HG02798 (cell line): ENCODE data around the gene GPAT2.
"Not testable (repeated sequence)": the region's sequence is repeated elsewhere in the genome, so short reads cannot be mapped to it uniquely, and the experiment has no call there.

ENCODE experiments used
- ATAC-seq: cut with Tn5 transposase; IDR thresholded peaks from one replicate; pipeline ENCODE4 v1.9.1; 2021; ENCODE audit warnings: mild to moderate bottlenecking; ENCODE audit not compliant: unreplicated experiment, poor library complexity

Gene GPAT2, protein sequence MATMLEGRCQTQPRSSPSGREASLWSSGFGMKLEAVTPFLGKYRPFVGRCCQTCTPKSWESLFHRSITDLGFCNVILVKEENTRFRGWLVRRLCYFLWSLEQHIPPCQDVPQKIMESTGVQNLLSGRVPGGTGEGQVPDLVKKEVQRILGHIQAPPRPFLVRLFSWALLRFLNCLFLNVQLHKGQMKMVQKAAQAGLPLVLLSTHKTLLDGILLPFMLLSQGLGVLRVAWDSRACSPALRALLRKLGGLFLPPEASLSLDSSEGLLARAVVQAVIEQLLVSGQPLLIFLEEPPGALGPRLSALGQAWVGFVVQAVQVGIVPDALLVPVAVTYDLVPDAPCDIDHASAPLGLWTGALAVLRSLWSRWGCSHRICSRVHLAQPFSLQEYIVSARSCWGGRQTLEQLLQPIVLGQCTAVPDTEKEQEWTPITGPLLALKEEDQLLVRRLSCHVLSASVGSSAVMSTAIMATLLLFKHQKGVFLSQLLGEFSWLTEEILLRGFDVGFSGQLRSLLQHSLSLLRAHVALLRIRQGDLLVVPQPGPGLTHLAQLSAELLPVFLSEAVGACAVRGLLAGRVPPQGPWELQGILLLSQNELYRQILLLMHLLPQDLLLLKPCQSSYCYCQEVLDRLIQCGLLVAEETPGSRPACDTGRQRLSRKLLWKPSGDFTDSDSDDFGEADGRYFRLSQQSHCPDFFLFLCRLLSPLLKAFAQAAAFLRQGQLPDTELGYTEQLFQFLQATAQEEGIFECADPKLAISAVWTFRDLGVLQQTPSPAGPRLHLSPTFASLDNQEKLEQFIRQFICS

DNA sequence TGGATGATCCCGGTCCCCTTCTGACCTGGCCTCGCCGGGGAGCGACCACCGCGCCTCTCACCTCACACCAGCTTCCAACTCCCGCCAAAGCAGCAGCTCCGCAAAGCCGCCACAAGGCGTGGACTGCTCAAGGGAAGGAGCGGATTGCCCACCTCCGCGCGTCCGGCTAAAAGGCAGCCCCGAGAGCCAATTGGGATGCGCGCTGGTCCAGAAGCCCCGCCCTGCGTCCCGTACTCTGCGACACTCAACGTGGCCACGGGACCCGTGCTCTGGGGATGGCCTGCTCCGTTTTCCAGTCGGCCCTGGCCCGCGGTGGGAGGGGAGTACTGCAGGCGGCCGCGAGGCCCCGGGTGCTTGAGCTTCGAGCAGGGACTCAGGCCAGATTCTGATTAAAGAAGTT is at the start of gene GPAT2:
GPAT2 (minus strand) TSS at position 125 of the 400 bp plus-strand sequence. CDS start 2,557 bp downstream, outside the sequence.
- not testable (repeated sequence) for ATAC-seq

DNA sequence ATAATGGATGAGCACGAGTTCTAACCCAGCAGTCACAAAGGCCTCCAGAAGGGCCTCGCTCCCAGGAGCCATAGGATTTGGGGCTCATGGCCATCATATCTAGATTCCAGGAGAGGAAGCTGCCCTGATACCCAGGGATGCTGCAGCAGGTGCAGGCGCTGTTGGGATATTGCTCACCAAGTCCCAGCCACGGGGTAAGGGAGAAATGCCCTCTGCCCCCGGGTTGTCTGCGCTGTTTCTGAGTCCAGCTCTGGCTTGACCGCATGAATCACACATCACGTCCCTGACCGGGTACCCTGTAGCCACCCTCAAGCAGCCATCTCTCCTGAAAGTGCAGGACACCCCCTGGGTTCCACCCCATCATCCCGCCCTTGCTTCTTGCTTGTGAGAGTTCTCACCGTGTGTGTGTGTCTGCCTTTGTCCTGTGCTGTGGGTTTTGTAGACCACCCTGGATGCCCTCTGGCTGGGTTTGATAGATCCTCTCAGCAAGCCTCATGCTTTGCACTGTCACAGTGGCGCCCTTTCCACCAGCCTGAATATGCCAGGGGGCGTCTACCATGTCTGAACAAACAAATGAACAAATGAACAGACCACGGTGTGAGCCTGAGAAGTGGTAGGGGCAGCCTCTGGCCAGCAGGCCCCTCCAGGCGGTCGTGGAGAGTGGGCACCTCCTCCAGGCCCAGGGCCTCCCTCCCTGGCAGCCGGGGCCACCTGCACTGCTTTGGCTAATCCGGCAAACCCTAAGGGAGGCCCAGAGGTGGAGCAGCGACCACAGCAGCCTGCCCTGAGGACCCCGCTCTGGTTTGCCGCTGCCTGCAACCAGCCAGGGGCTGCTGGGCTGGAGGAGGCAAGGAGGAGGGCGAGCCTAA is 49.5 kb upstream of the GPAT2 start:
- ATAC-seq, result no peak

DNA sequence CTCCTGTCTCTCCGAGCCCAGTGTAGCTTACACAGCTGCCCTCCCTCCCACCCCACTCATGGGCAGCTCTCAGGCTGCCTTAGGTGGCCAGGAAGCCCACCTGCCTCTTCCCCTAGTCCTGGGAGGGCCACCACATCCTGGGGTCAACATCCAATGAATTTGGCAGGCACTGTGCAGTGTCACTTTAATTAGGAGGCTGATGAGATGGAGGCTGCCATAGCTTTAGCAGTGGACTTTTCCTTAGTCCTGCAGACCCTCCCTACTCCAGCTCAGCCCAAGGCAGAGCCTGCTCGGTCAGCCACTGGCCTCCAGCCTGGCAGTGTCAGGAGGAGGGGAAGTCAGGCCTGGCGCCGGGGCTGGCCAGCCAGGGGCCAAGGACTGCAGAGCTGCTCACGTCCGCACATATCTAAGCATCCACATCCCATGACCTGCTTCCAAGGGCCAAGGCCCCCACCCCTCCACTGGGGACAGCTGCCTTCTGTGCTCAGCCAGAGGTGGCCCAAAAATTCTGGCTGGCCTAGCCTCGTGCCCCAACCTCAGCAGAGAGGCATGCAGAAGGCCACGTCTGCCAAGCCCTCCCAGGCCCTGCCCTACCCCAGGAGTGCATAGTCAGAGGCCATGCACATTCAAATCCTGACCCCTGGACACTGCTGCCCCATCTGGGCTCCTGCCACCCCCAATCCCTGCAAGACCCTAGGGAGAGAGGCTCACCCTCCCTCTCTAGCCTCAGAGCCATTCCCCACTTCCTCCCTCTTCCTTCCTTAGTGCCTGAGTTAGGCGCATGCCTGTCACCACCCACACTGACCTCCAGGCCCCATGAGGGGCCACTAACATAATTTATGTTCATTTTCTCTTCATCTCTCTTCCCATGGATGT is 48.6 kb upstream of the GPAT2 start:
- no peak for ATAC-seq

DNA sequence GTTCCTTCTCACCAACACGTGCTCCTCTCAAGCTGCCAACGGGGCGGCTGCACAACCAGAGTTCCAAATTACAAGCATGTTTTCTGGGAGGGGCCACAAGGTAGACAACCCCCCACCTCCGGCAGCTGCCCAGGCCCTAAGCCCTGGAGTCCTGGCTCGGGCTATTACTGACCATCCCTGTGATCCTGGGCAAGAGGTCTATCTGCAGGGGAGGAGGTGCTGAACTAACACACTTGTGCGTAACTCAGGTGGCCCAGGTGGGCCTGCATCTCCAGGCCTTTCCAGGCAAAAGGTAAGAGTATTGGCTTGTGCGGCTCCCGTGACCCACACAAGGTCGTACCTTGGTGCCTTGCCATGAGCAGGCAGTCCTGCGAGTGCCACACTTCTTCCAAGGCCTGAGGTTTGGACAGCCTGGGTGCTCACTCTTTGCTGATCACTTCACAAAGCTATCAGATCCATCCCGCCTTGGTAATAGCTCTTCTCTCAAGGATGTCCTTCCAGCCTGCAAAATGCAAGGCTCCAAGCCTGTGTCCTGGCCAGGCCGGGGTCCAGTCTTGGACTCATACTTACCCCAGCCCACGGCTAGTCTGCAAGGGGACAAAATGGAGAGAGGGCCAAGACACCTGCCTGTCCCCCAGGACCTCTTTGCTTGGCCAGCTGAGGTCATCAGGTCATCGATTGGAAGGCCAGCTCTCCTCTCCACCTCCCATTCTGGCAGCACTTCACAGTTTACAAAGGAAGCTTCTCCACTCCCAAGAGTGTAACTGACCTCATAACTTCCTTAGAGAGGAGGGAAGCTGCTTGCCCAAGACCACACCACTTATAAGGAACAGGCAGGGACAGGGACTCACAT is 47.7 kb upstream of the GPAT2 start:
- no peak for ATAC-seq

DNA sequence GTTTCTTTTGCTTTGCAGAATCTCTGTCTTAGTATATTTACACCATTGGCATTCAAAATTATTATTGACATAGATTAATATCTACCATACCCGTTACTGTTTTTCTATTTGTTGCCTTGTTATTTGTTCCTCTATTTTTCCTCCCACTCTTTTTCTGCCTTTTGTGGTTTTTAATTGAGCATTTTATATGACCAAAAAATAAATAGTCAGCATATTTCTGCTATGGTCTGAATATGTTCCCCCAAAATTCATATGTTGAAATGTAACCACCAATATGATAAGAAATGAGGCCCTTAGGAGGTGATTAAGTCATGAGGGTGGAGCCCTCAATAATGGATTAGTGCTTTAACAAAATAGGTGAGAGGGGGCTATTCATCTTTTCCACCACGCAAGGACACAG is 46.3 kb upstream of the GPAT2 start:
- no peak for ATAC-seq

DNA sequence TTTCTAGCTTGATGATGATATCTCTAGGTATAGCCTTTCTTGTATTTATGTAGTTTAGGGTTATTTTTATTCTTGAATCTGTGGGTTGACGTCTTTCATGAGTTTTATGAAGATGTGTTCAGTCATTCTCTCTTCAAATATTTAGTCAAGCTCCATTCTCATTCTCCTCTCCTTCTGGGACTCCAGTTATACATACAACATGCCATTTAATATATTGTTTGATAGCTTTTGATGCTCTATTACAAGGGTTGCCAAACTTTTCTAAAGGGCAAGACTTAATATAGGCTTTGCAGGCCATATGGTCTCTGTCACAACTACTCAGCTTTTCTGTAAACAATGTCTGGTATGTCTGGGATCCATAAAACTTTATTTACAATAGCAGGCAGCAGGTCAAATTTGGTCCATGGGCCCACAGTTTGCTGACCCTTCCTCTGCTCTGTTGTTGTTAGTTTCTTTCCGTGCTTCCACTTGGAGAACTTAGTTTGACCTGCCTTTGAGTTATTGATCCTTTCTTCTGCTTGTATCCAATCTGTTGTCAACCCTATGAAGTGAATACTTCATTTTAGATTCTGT is 40.6 kb upstream of the GPAT2 start:
- ATAC-seq, result no peak

DNA sequence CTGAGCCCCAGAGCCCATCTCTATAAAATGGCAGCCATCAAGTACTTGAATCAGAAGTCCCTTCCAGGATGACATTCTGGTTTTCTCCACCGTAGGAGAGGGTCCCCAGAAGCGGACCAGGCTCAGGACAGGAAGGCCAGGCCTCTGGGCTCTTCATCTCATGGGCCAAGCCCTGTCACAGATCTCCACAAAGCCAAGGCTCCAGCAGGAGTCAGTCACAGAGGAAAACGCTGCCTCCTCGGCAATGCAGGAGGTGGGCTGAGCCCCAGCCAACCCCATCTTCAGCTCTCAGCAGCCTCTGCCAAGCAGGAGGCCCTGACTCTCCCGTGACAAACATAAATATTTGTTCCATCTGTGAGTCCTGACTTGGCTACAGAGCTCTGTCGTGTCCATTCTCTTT is 39.4 kb upstream of the GPAT2 start:
- ATAC-seq, result no peak

DNA sequence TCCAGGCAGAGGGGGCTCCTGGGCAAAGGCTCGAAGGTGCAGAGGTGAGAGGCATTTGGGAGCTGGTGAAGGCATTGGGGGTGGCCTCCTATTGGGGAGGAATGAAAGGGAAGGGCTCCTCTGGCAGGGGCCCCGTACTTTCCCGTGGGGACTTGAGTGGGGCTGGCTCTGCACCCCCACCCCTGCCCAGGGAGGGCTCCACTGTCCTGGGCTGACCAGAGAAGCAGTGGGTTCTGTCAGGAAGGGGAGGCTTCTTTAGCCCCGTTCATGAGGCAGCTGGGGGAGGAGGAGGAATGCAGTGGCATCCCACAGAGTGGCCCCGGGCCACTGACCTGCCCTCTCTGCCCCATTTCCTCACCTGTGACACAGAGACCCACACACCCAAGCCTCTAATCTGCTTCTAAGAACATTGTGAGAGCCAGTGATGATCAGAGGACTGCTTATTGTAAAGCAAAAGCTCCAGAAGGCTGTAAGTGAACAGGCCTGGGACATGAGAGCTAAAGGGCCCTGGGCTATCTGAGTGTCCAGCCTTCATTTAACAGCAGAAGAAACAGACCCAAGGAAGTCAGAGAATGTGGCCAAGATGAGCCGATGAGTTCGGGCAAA is 38.6 kb upstream of the GPAT2 start:
- ATAC-seq, result no peak

DNA sequence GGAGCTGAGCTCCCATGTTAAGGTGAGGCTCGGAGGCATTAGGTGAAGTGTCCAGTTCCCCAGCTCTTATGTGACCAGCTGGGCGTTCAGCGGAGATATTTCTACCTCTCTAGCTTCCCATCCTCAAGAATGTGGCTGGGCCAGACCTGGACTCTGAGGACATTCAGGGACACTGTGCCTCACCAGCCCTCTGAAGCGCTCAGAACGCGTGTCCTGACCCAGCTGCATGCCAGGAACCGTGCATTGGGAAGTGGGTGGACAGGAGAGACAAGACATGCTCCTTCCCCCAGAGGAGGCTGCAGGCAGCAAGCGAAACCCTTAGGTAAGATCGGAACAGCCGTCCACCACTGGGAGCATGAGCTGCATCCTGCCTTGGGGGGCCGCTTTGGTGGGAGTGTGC is 38.0 kb upstream of the GPAT2 start:
- ATAC-seq, result no peak

DNA sequence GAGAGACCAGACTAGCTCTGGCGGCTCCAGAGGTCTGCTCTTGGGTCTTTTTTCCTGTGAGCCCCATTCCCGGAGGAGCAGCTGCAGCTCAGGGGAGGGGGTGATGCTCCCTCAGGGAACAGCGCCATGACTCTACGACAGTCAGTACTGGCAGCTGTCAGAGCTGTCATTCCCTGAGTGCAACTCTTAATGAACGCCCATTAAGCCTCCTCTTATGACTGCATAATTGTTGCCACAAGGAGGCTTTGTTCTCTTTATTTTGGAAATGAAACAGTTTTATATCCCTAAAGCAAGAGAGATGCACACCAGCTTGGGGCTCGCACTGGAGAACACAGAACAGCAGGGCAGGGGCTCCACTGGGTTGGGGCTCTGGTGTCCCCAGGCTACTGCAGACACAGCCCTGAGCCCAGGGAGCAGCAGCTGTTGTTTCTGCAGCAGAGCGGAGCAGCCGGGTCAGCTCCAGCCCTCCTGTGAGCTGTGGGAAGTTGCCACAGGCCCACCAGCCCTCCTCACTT is 37.3 kb upstream of the GPAT2 start:
- ATAC-seq, result not testable (repeated sequence)

DNA sequence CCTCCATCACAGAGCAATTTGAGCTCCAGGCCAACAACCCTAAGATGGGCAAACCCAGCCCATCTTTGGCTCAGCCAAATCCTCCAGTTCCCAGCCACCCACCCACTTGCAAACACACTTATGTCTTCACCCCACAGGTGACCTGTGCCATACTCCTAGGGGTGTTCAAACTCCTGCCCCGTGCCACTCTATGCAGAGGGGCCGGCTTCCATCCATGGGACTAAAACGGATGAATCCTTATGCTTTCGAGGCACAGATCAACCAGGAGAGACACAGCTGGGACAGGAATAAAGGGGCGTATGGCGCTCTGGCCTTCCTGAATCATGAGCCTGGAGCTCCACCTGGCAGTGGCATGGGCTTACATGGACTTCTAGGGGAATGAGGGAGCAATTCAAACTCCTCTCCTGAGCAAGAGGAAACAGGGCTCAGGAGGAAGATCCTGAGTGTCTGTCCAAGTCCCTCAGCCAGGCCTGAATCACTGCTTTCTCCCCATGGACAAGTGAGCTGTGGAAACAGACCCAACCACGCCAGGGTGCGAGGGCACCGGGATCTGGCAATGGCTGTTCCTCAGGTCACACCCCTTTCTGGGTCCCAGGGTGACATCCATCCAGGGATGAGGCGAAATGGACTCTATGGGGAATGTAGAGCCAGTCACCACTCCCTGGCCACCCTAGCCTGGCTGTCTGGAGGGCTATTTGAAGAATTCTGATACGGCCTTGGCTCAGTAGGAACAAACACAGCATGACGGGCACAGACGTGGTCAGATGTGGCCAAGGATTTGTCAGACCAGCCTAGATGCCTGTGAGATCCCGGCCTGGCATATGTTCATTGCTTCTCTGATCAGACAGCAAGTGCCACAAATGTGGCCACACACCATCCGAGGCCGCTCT is 36.6 kb upstream of the GPAT2 start:
- not testable (repeated sequence) for ATAC-seq

DNA sequence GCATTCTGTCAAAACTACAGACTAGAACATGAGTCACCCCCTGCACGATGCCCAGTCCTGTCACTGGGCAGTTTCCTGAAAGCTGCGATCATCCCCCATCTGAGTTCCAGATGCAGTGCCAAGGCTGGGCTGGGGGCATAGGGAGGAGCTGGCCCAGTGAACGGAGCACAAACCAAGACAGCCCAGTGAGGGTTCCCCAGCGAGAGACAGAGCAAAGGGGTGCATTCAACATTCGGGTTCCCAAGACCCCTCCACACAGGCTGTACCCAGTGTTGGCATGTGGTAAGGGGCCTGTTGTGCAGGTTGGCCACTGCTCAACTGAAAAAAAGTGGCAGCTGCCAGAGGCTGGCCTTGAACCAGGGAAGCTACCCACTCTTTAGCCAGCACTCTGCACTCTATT is 35.6 kb upstream of the GPAT2 start:
- ATAC-seq, result not testable (repeated sequence)

DNA sequence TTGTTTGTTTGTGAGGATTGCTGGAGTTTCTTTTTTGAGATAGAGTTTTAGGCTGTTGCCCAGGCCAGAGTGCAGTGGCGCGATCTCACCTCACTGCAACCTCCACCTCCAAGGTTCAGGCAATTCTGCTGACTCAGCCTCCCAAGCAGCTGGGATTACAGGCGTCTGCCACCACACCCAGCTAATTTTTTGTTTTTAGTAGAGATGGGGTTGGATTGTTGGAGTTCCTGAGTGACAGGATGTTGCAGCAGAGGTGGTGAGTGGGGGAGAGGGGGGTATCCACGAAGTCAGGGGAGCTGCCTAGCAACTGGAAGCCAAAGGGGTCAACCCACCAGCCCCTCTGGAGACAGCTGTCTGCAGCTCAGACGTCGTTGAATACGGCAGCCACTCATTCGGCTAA is 35.2 kb upstream of the GPAT2 start:
- ATAC-seq, result not testable (repeated sequence)

DNA sequence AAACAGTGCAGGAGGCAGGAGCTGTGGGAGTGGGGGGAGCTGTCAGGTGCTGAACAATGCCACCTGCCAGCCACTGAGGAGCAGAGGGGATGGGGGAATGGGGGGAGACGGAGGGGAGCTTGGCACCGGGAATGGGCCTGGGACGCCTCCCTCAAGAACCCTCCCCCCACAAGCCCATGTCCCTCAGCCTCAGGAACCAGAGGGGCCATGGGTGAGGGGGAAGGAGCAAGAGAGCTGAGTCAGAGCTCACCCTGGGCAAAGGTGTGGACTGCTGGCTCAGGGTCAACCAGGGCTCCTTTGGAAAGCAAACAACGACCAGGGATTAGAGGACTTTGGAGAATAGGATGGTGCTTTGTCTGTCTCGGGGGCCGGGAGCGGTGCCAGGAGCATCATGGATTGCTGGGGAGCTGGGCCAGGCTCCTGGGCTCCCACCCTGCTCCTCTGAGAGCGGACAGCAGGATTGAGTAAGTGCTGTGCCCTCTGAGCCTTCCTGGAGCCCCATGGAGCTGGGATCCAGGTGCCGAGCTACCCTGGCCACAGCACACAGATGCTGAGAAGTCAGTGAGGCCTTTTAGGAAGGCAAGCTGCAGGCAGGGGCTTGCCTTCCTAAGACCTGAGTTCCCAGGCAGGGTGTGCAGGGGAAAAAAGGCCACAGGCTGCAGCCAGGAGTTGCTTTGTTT is 33.3 kb upstream of the GPAT2 start:
- ATAC-seq, result not testable (repeated sequence)

DNA sequence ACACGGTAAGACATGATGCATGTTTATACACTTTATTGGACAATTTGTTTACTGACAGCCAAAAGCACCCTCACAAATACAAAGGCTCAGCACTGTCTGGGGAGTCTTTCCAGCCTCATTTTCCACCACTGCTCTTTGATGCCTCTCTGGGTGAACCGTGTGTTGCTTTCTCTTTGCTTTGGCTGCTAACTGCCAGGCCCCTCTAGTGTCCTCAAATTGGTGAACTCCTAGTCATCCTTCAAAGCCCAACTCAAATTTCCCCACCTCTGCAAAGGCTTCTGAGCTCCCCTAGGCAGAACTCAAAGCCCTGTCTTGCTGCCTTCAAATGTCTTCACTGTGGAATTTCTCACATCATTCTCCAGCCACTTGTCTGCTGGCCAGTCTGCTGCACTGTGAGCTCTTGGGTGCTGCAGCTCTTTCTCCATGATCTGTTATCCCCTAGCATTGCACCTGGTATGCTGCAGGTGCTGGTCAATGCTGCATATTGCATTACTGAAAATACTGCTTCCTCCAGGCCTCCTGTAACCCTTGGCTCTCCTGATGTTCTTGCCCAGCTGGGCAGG is 32.5 kb upstream of the GPAT2 start:
- ATAC-seq, result not testable (repeated sequence)

DNA sequence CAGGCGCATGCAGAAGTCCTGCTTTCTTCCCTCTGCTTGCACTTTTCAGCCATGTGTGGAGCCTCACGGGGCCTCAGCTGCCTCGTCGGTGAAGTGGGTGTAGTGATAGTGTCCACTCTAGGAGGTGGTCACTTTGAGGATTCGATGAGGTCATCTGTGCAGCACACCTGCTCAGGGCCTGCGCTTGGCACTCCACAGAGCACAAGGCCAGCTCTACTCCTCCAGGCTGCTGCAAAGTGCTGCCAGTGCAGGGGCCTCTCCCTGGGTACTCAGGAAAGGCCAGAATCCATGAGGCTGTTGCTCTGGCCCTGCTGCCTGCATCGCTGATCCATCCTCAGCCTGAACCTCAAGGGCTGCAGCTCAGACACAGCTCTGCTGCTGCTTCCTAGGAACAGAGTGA is 31.8 kb upstream of the GPAT2 start:
- ATAC-seq, result not testable (repeated sequence)
